PC-9 (cell line): ENCODE data around the gene ZNF143. TPM values are rescaled to one million over a fixed set of nuclear protein-coding genes. Genes with fewer than 3 reads are reported as not detected.

Source experiments
- BruUV-seq: library from RNA; stranded (reverse); fragments of 400-500 nt; replicated peaks from 2 replicates; lab custom pipeline; 2021; lab: Mats Ljungman, UMichigan
- CTCF ChIA-PET: fragments of 300-600 bp; sonication (Branson Sonifier 250); formaldehyde crosslinking; loops from one replicate; lab custom pipeline; 2022; ENCODE audit warnings: antibody characterized with exemption; lab: Charles Lee
- POLR2A ChIA-PET: fragments of 300-600 bp; sonication (Branson Sonifier 250); formaldehyde crosslinking; loops from one replicate; lab custom pipeline; 2022; ENCODE audit warnings: antibody characterized with exemption; ENCODE audit not compliant: unreplicated experiment; lab: Charles Lee
- DNase-seq, 2 experiments: peaks; one replicate each; pipeline versions ENCODE4 v3.0.0 to v3.0.0-alpha.2; 2015 to 2022; ENCODE audit warnings: mixed read lengths in 1 of 2
- H2AFZ ChIP-seq: fragments of 200-600 bp; sonication (generic); 2 replicates; pipeline ENCODE4 v1.8.1; 2017; ENCODE audit warnings: antibody characterized with exemption
- H3F3A ChIP-seq: fragments of 200-600 bp; sonication (generic); 2 replicates; pipeline ENCODE4 v1.8.1; 2017; ENCODE audit warnings: antibody characterized with exemption, mild to moderate bottlenecking, low read depth; ENCODE audit not compliant: insufficient read depth
- H3K27ac ChIP-seq: fragments of 200-600 bp; sonication (generic); 2 replicates; pipeline ENCODE4 v1.6.1; 2016; ENCODE audit warnings: mixed run types
- H3K27me3 ChIP-seq: fragments of 200-600 bp; sonication (generic); 2 replicates; pipeline ENCODE4 v1.6.1; 2016; ENCODE audit warnings: low read depth, mixed run types; ENCODE audit not compliant: insufficient read depth
- H3K36me3 ChIP-seq: fragments of 200-600 bp; sonication (generic); 2 replicates; pipeline ENCODE4 v1.6.1; 2016; ENCODE audit warnings: low read depth, mixed run types
- H3K4me1 ChIP-seq: fragments of 200-600 bp; sonication (generic); replicated peaks from 2 replicates; pipeline ENCODE4 v1.6.1; 2016; ENCODE audit warnings: mixed run types; ENCODE audit not compliant: insufficient read depth
- H3K4me2 ChIP-seq: fragments of 200-600 bp; sonication (generic); 2 replicates; pipeline ENCODE4 v1.6.1; 2017; ENCODE audit warnings: mixed run types
- H3K4me3 ChIP-seq: fragments of 200-600 bp; sonication (generic); 2 replicates; pipeline ENCODE4 v1.6.1; 2016; ENCODE audit warnings: mixed run types
- H3K79me2 ChIP-seq: fragments of 200-600 bp; sonication (generic); 2 replicates; pipeline ENCODE4 v1.6.1; 2017; ENCODE audit warnings: low read depth, mixed run types
- H3K9me2 ChIP-seq: fragments of 200-600 bp; sonication (generic); 2 replicates; pipeline ENCODE4 v1.8.1; 2017; ENCODE audit warnings: mild to moderate bottlenecking; ENCODE audit not compliant: insufficient read depth
- H3K9me3 ChIP-seq: fragments of 200-600 bp; sonication (generic); 2 replicates; pipeline ENCODE4 v1.8.1; 2016; ENCODE audit warnings: low read depth; ENCODE audit not compliant: insufficient read depth
- H4K20me1 ChIP-seq: fragments of 200-600 bp; sonication (generic); 2 replicates; pipeline ENCODE4 v1.8.1; 2017; ENCODE audit not compliant: insufficient read depth
- EZH2 ChIP-seq: fragments of 200-600 bp; sonication (generic); IDR thresholded peaks from 2 replicates; pipeline ENCODE4 v1.8.0; 2017; ENCODE audit warnings: antibody characterized with exemption, low read depth
- intact Hi-C: fragments of 100-400 bp; cut with micrococcal nuclease; formaldehyde crosslinking; loops from one replicate; pipeline ENCODE4 v1.10.0; 2022; ENCODE audit not compliant: unreplicated experiment
- total RNA-seq: library from RNA; stranded (reverse); gene quantifications from 2 replicates; pipeline ENCODE4 v1.2.3, GENCODE V29; 2021
- TF ChIP-seq, protein P1 (sequence below): fragments of 200-600 bp; sonication (generic); conservative IDR thresholded peaks from 2 replicates; pipeline ENCODE4 v1.6.1; 2017; ENCODE audit warnings: mixed run types, antibody characterized with exemption, mild to moderate bottlenecking, moderate library complexity

ZNF143 gene
- total RNA-seq, 1 experiment from 2014 or later = 16.5 TPM

- Histone ChIP-seq H3K4me2 (no peak overlapping the region; the same call in 1 of the 2 replicates), H3F3A (peaks cover 34% of the 10 kb centered on the region), H3K36me3 (no peaks in the 10 kb centered on the region), H3K4me3 (no peak overlapping the region), H3K4me1 (peaks cover 57% of the 10 kb centered on the region), H2AFZ (no peak overlapping the region), H3K9me2 (no peaks in the 10 kb centered on the region), H3K79me2 (no peaks in the 10 kb centered on the region), H4K20me1 (no peaks in the 10 kb centered on the region), H3K27ac (peak overlapping the region; percentile 38), H3K9me3 (no peaks in the 10 kb centered on the region; the same call in 1 of the 2 replicates), H3K27me3 (no peaks in the 10 kb centered on the region)
- DNase-seq = no peak
- TF ChIP-seq, protein P1, sequence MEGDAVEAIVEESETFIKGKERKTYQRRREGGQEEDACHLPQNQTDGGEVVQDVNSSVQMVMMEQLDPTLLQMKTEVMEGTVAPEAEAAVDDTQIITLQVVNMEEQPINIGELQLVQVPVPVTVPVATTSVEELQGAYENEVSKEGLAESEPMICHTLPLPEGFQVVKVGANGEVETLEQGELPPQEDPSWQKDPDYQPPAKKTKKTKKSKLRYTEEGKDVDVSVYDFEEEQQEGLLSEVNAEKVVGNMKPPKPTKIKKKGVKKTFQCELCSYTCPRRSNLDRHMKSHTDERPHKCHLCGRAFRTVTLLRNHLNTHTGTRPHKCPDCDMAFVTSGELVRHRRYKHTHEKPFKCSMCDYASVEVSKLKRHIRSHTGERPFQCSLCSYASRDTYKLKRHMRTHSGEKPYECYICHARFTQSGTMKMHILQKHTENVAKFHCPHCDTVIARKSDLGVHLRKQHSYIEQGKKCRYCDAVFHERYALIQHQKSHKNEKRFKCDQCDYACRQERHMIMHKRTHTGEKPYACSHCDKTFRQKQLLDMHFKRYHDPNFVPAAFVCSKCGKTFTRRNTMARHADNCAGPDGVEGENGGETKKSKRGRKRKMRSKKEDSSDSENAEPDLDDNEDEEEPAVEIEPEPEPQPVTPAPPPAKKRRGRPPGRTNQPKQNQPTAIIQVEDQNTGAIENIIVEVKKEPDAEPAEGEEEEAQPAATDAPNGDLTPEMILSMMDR = no peak
- TF ChIP-seq EZH2 = no peak
- POLR2A ChIA-PET = interaction anchor here (0.6 kb wide), 1 partner anchor 746 kb away, joined by 4 read pairs; no protein-coding TSS in a partner anchor
- no TSS peak for BruUV-seq
- intact Hi-C loops = no loop called here
- CTCF ChIA-PET = no interaction called here
Observed at GRCh38 chr11:9563196-9563730, 102.5 kb downstream of the ZNF143 start.

- intact Hi-C loops = loop anchor here (1.0 to 5.0 kb wide), 2 partner anchors 47 to 204 kb away; no protein-coding TSS in a partner anchor
- Histone ChIP-seq H3K9me2 (no peaks in the 10 kb centered on the region), H3K79me2 (no peaks in the 10 kb centered on the region)
Observed at GRCh38 chr11:9565822-9566560, 105.2 kb downstream of the ZNF143 start.

GRCh38 chr11:9566561-9567063 lies 105.8 kb downstream of the ZNF143 start:
- Histone ChIP-seq H3K9me3 (no peaks in the 10 kb centered on the region; the same call in 1 of the 2 replicates), H4K20me1 (no peaks in the 10 kb centered on the region), H3K4me3 (no peak overlapping the region), H3K27me3 (no peaks in the 10 kb centered on the region), H3K4me1 (peaks cover 87% of the 10 kb centered on the region), H3K27ac (peak overlapping the region; percentile 98), H3K4me2 (peak overlapping the region; percentile 88), H3K9me2 (no peaks in the 10 kb centered on the region), H2AFZ (no peak overlapping the region), H3K36me3 (no peaks in the 10 kb centered on the region), H3K79me2 (no peaks in the 10 kb centered on the region), H3F3A (peaks cover 56% of the 10 kb centered on the region)
- ChIA-PET CTCF (no interaction called here), POLR2A (interaction anchor here (0.5 to 0.7 kb wide), 4 partner anchors 35 to 846 kb away, joined by 4 to 21 read pairs (median 5); no protein-coding TSS in a partner anchor)
- no peak for DNase-seq
- TF ChIP-seq EZH2 = no peak
- TF ChIP-seq, protein P1 = no peak
- intact Hi-C loops = loop anchor here (1.0 to 5.0 kb wide), 2 partner anchors 47 to 204 kb away; no protein-coding TSS in a partner anchor
- BruUV-seq = TSS peak; percentile 61

More at GRCh38 chr11:9565822-9566560, 105.2 kb downstream of the ZNF143 start:
- peaks cover 80% of the 10 kb centered on the region for H3K4me1 ChIP-seq
- H3K4me3 ChIP-seq = peak overlapping the region; percentile 16; the same call in 1 of the 2 replicates
- POLR2A ChIA-PET = interaction anchor here (0.5 to 0.7 kb wide), 8 partner anchors 10 to 845 kb away, joined by 3 to 9 read pairs (median 4); no protein-coding TSS in a partner anchor
- peak overlapping the region; percentile 98 for H3K27ac ChIP-seq
- CTCF ChIA-PET = no interaction called here
- BruUV-seq = no TSS peak
- TF ChIP-seq, protein P1 = no peak
- TF ChIP-seq EZH2 = no peak
- H2AFZ ChIP-seq = no peak overlapping the region
- no peaks in the 10 kb centered on the region for H4K20me1 ChIP-seq
- DNase-seq = peak; percentile 76 to 99
- H3F3A ChIP-seq = peaks cover 56% of the 10 kb centered on the region
- no peaks in the 10 kb centered on the region; the same call in 1 of the 2 replicates for H3K9me3 ChIP-seq
- H3K27me3 ChIP-seq = no peaks in the 10 kb centered on the region
- H3K4me2 ChIP-seq = peak overlapping the region; percentile 88
- H3K36me3 ChIP-seq = no peaks in the 10 kb centered on the region
